Measurements from ENCODE around the gene DYRK4.

DYRK4 gene

GRCh38 chr12:4566474-4566873 lies 4.5 kb downstream of the DYRK4 start:
- no peak for DNase-seq

DNA sequence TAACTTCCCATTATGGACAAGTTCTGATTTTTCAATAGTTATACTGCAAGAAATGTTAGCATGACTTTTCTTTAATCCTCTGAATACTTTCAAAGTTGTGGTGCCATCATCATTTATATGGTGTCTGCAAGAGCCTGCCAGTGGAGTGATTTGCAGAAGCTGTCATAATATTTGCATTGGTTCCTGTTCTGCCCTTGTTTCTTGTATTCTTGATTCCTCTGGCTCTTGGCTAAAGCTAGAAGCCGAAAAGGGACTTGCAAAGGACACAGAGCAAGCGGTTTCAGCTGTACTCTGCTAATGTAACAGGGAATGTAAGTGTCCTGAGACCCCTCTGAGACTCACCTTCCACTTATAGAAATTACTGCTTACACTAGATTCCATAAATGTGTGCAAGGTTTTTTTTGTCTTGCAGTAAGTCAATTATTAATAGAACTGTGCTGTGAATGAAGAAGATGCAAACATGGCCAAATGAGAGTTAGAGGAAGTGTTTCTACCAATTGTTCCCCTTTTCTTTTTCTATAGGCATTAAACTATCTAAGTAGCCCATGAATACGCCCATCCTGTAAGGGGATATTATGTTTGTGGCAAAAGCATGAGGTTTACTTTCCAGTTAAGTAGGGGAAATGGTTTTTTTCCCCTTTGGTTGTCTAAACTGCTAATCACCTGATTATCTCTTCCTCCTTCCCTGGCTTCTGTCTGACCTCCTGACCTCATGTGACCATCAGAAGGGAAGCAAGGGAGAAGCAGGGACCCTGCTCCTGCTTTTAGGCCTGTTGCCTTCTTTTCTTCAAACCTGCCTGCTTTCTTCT lies 5.3 kb downstream of the DYRK4 start:
- DNase-seq: no peak

- DNase-seq: no peak
Measured at GRCh38 chr12:4569261-4569660, 7.3 kb downstream of the DYRK4 start.

GRCh38 chr12:4572680-4573079 lies 10.7 kb downstream of the DYRK4 start:
- DNase-seq: no peak

GRCh38 chr12:4579305-4580102 lies 17.5 kb downstream of the DYRK4 start:
- DNase-seq: no peak

DNA sequence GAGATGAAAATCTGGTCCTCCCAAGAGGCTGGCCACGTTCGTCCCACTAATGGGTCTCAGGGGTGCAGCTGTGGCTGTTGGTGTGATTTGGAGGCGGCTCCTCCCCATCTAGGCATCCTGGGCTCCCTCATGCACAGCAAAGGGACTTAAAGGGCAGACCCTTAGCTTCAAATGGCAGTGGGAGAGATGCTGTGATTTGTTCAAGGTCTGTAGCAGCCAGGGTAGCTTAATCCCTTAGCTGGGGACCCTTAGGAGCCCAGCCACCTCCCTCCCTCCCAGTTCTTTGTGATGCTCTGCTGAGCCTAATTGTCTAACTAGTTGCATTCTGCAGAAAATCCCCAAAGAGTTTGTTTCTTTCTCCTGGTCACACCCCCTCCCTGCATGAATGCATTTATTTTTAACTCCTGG lies 18.3 kb downstream of the DYRK4 start:
- DNase-seq: no peak

GRCh38 chr12:4584281-4584680 lies 22.3 kb downstream of the DYRK4 start:
- DNase-seq: no peak

- DNase-seq: no peak
Measured at GRCh38 chr12:4584896-4585295, 22.9 kb downstream of the DYRK4 start.

DNA sequence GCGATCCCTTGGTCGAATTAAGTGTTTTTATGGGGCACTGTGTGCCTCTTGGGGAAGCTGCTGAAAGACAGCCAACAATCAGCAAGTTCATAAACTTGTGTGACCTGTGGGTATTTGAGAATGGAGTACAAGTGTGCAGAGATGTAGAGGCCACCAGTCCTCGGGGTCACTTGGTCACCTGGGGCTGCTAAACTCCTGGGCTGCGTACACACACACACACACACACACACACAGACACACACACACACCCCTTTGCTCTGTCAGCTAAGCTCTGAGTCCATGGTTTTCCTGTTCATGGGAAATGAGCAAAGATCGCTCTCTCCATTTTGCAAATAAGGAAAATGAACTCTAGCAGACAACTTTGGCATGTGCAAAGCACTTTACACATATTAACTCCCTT lies 24.5 kb downstream of the DYRK4 start:
- DNase-seq: no peak

DNA sequence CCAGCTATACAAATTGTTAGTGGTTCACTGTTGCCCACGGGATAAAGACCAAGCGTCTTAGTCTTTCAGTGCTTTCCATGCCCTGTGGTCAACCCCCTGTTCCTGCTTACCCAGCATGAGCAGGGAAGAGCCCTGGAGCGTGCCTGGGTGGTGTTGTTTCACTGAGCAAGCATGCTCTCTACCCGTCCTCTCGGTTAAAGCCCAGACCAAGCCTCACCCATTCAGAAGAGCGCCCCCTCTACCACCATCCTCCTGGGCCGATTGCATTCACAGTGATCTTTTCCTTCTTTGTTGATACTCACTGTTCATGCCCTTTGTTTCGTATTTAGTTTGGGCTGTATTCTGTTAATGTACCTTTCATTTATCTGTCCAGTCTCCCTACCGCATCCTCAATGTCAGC lies 25.1 kb downstream of the DYRK4 start:
- no peak for DNase-seq

DNA sequence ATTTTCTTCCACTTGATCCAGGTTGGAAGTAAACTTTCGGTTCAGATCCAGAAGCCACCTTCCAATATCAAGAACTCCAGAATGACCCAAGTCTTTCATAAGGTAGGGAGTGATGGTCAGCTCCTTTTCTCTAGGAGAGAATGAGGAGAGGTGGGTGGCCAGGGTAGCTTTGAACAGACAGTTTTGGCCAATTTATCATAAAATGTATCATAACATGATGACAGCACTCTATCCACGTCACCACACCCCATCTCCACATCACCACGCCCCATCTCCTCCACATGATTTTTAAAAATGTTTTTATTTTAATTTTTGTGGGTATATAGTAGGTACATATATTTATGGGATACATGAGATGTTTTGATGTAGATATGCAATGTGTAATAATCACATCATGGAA lies 26.9 kb downstream of the DYRK4 start:
- no peak for DNase-seq

DNA sequence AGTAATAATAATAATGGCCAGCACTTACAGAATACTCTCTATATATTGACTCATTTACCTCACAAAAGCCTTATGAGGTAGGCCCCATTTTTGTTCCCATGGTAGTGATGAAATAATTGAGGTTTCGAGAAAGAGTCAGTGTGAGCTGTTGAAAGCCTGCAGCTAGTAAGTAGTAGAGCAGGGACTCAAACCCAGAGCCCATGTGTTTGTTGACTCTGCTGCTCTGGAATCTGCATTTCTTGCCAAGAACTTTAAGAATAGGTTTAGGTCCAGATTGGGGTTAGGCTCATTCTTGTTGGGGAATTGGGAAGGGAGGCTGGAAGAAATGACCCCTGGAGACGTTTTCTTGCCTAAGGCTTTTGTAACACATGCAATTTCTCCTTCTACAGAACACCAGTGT lies 27.9 kb downstream of the DYRK4 start:
- no peak for DNase-seq

DNA sequence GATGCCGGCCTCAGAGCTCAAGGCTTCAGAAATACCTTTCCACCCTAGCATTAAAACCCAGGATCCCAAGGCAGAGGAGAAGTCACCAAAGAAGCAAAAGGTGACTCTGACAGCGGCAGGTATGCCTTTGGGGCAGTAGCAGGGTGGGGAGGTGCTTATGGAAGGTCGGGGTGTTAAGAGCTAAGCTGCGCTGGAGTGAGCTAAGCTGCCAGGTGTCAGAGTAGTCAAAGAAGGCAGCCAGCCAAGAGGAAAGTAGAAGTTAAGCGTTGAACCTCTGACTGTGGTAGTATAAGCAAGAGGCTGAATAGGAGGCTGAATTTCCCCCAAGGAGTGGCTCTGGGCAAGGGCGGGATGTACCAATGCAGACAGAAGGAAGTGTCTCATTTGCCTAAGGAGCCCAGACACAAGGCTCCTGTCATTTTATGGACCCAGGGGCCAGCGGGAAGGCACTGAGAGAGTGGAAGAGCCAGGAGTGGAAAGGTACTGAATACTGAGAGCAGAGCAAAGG lies 29.2 kb downstream of the DYRK4 start:
- no peak for DNase-seq

DNA sequence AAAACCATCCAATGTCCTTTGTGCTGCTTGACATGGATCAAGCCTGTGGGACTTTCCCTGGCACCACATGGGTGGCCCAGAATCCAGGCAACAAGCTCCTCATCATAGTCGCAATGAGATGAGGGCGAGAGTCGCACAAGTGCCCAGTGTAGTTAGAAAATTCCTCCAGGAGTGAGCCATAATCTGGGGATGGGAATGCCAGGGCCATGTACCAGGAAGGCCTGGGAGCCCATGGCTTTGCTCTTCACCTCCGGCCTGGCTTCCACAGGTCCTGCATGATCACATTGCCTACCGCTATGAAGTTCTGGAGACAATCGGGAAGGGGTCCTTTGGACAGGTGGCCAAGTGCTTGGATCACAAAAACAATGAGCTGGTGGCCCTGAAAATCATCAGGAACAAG lies 33.9 kb downstream of the DYRK4 start:
- no peak for DNase-seq

DNA sequence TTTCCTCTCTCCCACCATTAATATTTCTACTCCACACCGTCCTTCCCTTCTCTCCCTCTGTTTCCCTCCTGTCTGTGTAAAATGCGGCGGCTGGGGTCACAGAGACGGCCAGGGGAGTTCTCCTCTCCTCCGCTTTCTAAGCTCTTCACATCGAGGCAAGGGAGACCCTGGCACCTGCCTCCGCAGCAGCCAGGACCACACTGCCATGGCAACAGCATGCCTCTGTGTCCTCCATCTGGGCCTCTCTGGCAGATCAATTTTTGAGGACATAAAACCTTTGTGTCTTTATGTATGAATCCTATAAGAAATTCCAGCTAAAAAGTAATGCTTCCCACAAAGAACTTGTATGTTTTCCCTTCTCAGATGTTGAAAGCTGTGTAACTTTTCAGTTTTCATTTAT lies 41.4 kb downstream of the DYRK4 start:
- DNase-seq: no peak

DNA sequence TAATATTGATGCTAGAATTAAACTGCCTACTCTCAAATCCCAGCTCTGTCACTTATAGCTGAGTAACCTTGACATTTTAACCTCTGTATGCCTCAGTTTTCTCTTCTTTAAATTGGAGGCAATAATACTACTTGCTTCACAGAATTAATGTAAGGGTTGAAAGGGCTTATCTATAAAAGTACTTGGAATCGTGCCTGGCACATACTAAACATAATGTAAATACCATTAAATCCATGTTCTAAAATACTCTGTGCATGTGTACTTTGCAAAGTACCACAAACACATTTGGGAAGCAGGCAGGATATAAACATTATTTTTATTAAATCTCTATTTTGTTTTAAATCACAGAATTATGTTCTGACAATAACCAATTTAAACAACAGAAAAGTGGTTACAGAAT lies 41.9 kb downstream of the DYRK4 start:
- no peak for DNase-seq

DNA sequence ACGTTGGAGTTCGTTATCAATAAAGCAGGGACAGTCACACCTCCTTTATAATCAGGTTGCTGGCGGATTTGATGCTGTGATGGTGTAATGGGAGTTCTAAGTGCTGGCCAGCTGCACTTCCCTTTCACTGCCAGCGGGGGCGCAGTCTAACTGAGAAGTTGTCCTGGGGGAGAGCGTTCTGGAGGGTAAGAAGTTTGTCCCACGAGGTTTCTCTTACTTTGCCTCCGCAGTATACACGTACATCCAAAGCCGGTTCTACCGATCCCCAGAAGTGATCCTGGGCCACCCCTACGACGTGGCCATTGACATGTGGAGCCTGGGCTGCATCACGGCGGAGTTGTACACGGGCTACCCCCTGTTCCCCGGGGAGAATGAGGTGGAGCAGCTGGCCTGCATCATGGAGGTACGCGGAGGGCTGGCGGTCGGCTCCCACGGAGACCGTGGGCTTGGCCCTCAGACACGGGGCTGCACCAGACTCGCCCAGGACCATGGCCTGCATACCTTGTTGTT lies 42.7 kb downstream of the DYRK4 start:
- peak; percentile 82 to 86 for DNase-seq

GRCh38 chr12:4607056-4607455 lies 45.0 kb downstream of the DYRK4 start:
- no peak for DNase-seq

DNA sequence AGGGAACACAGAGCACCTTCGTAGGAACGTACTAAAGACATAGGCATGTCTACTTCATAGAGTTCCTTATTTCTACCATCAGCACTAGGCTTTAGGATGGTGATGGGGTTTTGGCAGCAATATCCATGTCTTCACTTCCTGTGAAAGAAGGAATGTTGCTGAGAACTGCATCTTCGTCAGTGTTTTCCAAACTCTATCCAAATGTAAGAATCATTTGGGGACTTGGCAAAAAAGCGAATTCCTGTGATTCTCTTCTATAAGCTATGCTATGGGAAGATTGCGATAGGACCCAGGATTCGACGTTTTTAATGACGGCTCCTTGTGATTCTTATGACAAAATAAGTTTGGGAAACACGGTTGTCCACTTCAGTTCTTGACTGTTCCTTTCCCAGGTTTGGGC lies 47.1 kb downstream of the DYRK4 start:
- no peak for DNase-seq

GRCh38 chr12:4610481-4610880 lies 48.5 kb downstream of the DYRK4 start:
- no peak for DNase-seq

GRCh38 chr12:4615667-4616066 lies 53.7 kb downstream of the DYRK4 start:
- no peak for DNase-seq

DNA sequence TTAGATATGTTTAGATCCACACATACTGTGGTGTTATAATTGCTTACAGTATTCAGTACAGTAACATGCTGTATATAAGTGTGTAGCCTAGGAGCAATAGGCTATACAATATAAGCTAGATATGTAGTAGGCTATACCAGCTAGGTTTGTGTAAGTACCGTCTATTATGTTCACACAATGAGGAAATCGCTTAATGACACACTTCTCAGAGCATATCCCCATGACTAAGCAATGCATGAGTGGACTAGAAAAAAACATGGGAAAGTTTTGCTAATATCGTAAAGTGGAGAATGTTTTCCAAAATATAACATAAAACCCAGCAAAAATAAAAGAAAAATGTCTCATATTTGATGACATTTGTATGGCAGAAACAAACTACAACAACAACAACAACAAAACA lies 59.5 kb downstream of the DYRK4 start:
- DNase-seq: no peak

- DNase-seq: no peak
Measured at GRCh38 chr12:4626543-4626942, 64.5 kb downstream of the DYRK4 start.

- DNase-seq: no peak
Measured at GRCh38 chr12:4628406-4628805, 66.4 kb downstream of the DYRK4 start.
